Kasumi-1 (cell line): ENCODE data around the gene TMEM87A.
"Not testable (repeated sequence)": the region's sequence is repeated elsewhere in the genome, so short reads cannot be mapped to it uniquely, and the experiment has no call there.

Source experiments
- DNase-seq, 2 experiments: peaks; one replicate each; lab custom pipeline; 2025; lab: John Stamatoyannopoulos, UW

TMEM87A gene

DNA sequence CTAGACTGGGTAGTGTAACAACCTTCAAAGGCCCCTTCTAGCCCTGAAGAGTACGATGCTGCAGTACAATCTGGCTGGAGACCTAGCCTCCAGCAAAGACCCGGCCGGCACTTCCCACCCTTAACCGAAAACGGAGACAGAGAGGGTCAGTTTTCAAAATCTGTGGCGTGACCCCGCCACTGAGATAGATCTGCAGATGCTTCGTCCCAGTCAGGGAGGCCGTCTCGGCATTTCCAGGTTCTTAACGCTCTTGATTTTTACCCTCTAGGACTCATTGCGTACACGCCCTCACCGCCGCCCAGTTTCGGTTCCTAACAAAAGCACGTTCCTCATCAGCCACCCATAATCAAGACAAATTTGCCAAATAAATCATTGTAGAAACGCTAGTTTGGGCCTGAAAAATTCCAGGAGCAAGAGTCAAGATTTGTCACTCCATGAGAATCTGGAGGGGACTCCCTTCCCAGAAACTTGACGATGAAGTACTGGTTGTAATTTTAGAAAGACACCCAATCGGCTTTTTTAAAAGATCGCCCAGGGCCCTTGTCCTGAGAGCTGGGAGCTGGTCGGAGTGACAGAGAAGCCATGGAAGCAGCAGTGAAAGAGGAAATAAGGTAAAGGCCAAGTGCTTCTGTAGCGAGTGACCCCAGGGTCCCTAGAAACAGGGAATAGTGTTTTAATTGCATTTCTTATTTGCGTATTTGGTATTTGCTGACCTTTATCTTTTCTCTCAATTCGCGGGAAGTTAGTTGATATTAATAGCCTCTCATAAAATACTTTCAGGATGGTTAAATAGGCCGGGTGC, 868 bp upstream of the TMEM87A start:
- DNase-seq: peak; percentile 17 to 18

DNA sequence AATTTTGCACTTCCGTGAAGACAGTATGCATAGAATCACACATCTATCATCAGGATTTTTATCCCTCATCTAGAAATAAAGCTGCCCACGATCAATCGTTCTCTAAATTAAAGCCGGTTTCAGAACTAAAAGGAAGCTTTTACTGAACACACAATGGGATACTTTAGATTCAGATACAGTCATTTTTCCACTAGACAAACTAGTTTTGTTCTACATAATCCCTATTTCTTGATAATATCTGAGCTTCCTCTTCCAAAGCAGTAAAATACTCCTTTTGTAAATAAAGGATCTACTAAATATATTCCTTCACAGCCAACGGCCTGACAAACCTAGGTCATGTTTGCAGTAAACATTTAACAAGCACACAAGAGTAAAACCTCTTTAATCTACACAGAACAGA, 2.2 kb downstream of the TMEM87A start:
- no peak for DNase-seq

DNA sequence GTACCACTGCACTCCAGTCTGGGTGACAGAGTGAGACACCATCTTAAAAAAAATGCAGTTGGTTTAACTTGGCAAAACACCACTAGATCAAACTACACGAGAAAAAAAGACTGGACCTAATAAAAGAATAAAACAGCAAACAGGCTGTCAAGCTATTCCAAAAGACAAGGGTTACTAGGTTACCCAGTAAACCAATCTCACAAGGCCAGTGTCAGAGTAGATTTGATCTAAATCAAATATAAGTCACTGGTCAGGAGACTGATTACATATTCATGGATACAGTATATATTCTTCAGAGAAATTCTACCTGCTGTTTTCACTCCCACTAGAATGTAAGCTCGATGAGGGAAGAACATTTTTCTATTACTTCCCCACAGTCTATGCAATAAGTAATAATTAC, 2.7 kb downstream of the TMEM87A start:
- DNase-seq: no peak

DNA sequence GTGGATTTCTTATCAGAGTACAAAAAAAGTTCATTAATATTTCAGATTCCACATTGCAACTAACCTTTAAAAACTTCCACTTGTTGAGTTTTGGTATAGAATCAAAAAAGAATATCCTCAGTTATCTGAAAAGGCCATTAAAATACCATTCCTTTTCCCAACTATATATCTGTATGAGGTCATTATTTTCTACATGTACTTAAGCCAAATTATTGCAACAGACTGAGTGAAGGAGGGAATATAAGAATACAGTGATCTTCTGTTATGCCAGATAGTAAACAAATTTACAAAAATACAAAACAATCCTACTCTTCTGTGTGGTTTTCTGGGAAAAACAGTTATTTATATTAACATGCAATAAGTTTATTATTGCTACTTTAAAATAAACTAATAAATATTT, 5.9 kb downstream of the TMEM87A start:
- no peak for DNase-seq

DNA sequence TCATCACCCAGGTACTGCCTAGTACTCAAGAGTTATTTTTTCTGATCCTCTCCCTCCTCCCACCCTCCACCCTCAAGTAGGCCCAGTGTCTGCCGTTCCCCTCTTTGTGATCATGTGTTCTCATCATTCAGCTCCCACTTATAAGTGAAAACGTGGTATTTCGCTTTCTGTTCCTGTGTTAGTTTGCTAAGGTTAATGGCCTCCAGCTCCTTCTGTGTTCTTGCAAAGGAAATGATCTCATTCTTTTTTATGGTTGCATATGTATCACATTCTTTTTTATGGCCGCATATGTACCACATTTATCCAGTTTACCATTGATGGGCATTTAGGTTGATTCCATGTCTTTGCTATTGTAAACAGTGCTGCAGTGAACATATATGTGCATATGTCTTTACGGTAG, 8.4 kb downstream of the TMEM87A start:
- no peak for DNase-seq

DNA sequence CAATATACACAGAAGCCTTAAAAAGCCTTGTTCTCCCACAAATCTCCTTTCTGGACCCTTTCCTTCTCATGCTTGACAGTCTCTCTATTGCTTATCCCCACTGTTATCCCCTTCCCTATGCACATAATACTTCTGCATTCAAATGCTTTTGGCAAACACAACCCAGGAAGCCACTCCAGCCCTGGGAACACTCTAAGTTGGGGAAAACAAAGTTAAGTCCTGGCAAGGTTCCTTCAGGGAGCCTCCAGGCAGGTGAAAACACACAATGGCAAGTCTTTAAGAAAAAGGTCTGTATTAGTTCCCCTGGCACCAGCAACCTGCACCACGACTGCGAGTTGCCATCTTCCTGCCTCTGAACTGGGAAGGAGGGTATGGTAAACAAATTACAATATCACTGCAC, 19.9 kb downstream of the TMEM87A start:
- no peak for DNase-seq

DNA sequence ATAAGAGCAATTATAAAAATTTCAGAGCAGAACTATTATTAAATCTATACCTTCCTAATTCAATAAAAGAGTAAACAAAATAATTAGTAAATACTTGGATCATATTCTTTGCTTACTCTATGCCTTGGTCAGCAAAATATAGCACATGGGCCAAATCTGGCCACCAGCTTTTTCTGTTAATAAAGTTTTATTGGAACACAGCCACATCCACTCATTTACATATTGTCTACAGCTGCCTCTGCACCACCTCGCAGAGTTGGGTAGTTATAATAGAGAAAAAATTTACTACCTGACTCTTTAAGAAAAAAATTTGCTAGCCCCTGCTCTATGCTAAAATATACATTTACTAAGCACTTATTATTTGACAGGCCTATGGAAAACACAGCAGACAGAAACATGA, 32.4 kb downstream of the TMEM87A start:
- DNase-seq: no peak

DNA sequence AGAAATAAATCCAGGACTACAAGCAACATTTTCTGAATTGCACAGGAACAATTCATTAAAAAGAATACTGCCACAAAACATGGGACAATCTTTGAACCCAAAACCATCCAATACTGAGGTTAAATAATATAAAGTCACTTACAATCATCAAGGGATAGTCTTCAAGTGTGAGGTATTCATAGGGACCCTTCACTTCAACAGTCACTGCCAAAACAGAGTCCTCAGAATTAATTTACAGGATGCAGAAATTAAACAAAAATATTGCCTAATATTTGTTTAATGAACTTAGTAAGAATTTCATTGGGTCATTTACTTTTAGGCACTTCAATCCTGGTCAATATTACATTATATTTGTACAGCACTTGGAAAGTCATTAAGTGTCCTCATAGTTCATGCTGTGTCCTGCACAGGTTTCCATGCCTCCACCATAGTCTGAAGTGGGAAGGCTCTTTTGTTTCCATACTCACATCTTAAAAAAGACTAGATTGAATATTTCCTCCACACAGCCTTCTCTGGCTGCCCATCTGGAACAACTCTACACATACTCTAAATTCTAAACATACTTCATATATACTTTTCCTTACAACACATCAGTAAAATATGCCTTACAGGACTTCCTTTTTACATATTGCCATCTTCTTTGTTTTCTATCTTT, 33.6 kb downstream of the TMEM87A start:
- no peak for DNase-seq

DNA sequence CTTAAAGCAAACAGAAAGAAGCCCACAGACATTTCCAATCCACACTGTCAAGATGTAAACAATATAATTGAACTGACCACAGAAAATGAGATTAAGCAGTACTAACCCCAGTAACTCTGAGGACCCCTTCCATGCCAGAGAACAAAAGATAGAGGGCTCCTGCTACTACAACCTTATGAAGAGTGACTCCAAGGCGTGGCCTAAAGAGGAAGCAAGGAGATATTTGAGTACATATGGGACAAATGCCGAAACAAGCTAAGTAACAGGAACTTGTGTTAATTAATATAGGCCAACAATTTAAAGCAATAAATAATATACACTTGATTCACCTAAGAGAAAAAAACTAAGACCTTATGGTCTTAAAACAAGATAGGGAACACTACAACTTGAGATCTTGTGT, 40.1 kb downstream of the TMEM87A start:
- DNase-seq: peak in 1 of 2 experiments; percentile 2

DNA sequence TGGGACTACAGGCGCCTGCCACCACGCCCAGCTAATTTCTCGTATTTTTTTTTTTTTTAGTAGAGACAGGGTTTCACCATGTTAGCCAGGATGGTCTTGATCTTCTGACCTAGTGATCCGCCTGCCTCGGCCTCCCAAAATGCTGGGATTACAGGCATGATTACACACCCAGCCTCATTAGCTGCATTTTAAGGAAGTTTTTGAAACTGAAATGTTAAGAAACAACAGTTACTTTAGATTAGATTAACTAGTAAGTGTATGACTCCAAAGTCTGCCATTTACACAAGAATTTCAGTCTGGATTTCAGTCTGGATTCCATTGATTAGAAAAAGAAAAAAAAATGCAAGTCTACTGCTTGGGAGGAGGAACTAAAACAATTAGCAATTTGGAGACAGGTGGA, 40.6 kb downstream of the TMEM87A start:
- no peak for DNase-seq

DNA sequence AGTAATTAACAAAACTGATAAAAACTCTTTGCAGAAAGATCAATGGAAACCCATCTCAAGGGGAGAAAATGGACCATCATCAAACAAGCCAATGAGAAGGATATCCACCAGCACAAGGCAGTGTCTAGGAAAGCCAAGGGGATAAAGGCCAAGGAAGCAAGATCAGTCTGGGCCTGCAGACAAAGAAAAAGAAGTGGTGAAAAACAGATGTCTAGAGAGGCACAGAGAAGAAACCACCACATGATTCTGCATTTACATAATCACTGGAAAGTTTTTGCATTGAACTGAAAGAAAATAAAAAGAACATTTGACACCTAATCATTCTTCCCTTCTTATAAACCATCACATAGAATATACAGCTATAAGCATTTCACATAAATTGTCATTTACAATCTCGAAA, 42.1 kb downstream of the TMEM87A start:
- no peak for DNase-seq

DNA sequence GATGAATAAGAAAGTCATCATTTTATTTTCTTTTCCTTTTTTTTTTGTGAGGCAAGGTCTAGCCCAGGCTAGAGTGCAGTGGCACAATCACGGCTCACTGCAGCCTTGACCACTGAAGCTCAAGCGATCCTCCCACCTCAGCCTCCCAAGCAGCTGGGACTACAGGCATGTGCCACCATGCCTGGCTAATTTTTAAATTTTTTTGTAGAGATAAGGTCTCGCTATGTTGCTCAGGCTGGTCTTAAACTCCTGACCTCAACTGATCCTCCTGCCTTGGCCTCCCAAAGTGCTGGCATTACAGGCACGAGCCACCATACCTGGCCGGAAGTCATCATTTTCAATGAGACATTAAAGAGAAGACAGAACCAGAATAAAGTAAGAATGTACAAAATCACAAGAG, 44.3 kb downstream of the TMEM87A start:
- not testable (repeated sequence) for DNase-seq

DNA sequence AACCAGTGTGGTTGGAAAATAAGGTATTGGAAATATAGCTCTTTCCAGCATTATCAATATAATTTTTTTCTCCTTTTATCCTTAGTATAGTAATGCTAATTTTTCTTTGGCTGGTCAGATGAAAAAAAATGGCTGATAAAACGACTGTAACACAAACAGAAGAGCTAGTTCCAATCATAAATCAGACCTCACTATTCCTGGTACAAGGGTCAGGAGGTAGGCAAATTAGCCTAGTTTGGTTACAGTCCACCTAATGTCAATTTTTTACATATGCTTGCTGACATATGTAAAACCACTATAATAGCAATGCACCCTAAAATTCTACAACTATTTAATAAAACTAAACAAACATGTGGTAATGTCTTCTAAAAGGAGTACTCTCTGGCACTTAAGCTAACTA, 45.2 kb downstream of the TMEM87A start:
- DNase-seq: no peak

DNA sequence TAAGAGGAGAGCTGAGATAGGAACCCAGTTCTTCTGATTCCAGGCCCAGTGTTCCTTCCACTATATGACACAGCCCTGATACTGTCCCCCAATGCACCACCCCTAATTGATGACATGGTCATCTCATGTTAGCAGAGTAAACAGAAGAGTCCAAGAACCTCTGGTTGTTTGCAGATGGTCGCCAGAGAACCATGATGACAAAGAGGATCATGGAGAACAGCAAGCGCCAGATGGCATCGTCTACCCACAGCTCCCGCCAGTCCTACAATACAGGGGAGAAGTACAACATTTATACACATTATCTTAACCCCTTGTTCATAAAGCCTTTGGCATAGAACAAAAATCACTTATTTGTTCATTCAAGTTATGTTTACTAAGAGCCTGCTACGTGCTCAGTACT, 46.6 kb downstream of the TMEM87A start:
- DNase-seq: no peak

DNA sequence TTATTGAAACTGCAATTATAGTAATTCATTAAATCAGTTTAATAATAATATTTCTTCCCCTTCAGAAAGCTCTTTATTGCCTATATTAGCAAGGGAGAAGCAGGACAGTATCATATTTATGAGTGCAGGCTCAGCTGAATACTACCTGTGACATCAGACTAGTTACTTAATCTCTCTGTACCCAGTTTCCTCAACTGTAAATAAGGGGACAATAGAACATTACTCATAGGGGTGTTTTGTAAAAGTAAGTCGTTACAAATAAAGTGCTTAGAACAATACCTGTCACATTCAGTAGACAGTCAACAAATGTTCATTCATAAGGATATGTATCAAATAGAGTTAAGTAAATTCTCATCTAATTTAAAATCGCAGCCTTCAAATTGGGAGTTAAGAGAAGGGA, 53.0 kb downstream of the TMEM87A start:
- DNase-seq: no peak

DNA sequence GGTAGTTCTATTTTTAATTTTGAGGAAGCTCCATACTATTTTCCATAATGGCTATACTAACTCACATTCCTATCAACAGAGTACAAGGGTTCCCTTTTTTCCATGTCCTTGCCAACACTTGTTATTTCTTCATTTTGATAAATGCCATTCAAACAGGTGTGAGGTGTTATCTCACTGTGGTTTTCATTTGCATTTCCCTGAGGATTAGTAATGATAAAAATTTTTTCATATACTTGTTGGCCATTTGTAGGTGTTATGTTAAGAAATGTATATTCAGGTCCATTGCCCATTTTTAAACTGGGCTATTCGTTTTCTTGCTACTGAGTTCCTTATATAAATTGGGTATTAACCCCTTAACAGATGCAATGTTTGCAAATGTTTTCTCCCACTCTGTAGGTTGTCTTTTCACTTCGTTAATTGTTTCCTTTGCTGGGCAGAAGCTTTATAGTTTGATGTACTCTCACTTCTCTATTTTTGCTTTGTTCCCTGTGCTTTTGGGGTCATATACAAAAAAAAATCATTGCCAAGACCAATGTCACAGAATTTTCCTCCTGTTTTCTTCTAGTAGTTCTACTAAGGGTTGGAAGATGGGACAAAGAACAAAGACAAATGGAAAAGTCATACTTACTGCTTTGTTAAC, 54.2 kb downstream of the TMEM87A start:
- DNase-seq: no peak

DNA sequence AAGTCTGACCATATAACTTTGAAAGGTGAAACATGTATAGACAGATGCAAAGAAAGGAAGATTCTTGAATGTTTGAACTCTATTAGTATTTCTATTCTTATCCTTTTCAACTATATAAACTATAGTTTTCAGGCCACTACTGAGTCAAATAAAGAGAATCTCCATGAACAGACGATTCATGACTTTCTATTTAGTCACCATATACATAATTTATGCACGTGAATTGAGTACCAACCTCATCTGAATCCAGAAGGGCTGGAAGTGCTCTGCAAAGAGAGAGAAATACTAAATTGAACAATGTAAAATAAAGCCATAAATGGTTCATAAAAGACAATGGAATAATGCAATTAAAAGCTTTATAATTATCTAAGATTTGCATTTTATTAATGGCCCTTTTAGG, 55.7 kb downstream of the TMEM87A start:
- no peak for DNase-seq

DNA sequence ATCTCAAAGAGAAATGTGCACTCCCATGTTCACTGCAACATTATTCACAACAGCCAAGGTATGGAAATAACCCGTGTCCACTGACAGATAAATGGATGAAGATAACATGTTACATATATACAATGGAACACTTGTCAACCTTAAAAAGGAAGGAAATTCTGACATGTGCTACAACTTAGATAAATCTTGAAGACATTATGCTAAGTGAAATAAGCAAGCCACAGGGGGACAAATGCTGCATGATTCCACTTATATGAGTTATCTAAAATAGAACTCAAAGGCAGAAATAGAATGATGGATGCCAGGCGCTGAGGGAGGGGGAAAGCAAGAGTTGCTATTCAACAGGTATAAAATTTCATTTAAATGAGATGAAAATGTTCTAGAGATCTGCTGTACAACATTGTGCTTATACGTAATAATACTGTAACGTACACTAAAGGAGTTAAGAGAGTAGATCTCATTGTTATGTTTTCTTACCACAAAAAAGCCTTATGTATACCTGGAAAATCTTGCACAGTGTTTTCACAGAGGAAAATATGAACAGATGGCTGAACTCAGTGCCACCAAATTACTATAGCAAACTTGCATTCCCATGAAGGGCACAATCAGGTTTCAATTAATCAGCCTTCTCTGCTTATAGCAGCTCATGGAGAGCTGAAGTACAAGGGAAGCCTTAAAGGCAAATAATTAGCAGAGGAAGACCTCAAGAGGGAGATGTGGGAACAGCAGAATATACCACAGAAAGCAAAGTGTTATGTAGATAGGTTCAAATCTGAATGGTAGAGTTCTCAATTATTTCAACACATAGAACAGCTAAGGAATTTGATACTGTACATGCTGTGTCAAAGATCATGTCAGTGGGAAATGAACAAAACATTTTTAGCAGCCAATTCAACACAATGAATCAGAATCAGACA, 57.1 kb downstream of the TMEM87A start:
- peak; percentile 1 to 12 for DNase-seq

DNA sequence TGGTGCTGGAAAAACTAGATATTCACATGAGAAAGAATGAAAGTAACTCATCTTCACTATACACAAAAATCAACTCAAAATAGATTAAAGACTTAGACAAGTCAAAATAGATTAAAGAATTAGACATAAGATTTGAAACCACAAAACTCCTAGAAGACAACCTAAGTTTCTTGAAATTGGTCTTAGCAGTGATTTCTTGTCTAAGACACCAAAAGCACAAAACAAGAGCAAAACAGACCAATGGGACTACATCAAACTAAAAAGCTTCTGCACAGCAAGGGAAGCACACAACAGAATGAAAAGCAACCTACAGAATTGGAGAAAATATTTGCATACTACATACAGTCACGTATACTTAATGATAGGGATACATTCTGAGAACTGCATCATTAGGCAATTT, 58.6 kb downstream of the TMEM87A start:
- no peak for DNase-seq

DNA sequence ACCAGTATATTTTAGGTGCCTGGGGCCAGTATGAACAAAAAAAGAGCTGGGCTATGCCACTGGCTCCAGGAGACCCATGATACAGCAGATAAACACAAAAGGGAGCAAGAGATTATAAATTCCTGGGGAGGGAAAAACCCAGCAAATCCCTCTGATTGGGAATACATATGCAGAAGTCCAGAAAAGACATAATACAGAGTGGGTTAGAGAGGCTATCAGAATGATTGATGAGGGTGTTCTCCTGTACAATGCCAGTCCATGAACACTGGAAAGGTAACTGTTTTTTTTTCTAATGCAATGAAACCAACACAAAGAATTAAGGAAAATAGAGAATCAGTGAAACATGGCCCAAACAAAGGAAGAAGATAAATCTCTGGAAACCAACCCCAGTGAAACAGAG, 59.7 kb downstream of the TMEM87A start:
- DNase-seq: no peak

DNA sequence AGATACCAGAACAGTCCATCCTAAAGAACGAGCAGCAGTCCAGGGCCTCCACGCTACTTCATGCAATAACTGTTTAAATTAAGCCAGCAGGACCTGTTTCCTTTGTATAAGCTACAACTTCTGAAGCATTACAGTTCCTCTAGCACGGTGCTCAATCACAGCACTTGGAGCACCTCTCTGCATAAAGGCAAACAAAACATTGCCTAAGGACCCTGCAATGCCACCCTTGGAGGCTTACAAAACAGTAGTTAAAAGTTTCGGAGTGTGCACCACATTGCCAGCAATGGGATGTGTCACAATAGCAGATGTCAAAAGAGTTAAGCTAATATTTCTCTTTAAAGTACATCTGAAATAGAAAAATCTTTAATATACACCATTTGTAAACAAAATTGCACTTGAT, 62.5 kb downstream of the TMEM87A start:
- no peak for DNase-seq
